Body of pancreas (tissue), 4 donors: ENCODE measurements around the gene PRPH. TPM values are rescaled to one million over a fixed set of nuclear protein-coding genes. Genes with fewer than 3 reads are reported as not detected.
A peak's percentile ranks its signal among the peaks of the same experiment; 100 is the strongest.
"Not testable (repeated sequence)": the region's sequence is repeated elsewhere in the genome, so short reads cannot be mapped to it uniquely, and the experiment has no call there.

Experiments used
- ATAC-seq: fragments of 150-250 bp; one replicate; pipeline ENCODE4 v1.9.1; 2016
- DNase-seq, 4 donors: peaks; one replicate each; pipeline ENCODE4 v3.0.0-alpha.2; 2019
- H3K27ac ChIP-seq, 4 donors: fragments of 200-600 bp; sonication (generic); 1 replicate in 3 of 4; 2 replicates in 1 of 4; pipeline versions ENCODE4 v1.5.1 to v1.6.1; 2016 to 2019; ENCODE audit warnings: mild to moderate bottlenecking in 1 of 4, mixed read lengths in 1 of 4, moderate library complexity in 1 of 4
- H3K27me3 ChIP-seq, 2 donors: fragments of 200-600 bp; sonication (generic); one replicate each; pipeline ENCODE4 v1.6.0; 2016; ENCODE audit warnings: mild to moderate bottlenecking in 1 of 2
- H3K36me3 ChIP-seq, 2 donors: fragments of 200-600 bp; sonication (generic); replicated peaks in 1 of 2; 2 replicates each; pipeline ENCODE4 v1.5.1; 2016; ENCODE audit warnings: low read depth in 2 of 2; ENCODE audit not compliant: insufficient read depth in 1 of 2
- H3K4me1 ChIP-seq: fragments of 200-600 bp; sonication (generic); one replicate; pipeline ENCODE4 v1.6.0; 2016
- H3K4me3 ChIP-seq, 2 donors: fragments of 200-600 bp; sonication (generic); 1 replicate in 1 of 2; 2 replicates in 1 of 2; pipeline ENCODE4 v1.5.1; 2016 to 2019
- H3K9me3 ChIP-seq, 3 donors: fragments of 200-600 bp; sonication (generic); 1 replicate in 2 of 3; 2 replicates in 1 of 3; pipeline ENCODE4 v1.5.1; 2016
- POLR2A ChIP-seq, 3 donors: fragments of 450-650 bp; IDR thresholded peaks; one replicate each; pipeline ENCODE4 v1.6.1; 2016; ENCODE audit warnings: antibody characterized with exemption in 3 of 3, mild to moderate bottlenecking in 2 of 3
- WGBS, 2 donors: methylation state at CpG; one replicate each; pipeline ENCODE4 v1.1.5; 2017; 5-methylcytosine and 5-hydroxymethylcytosine counted together
- intact Hi-C: fragments of 100-400 bp; cut with DNase I; formaldehyde crosslinking; loops from one replicate; pipeline ENCODE4 v1.15.1; 2023
- total RNA-seq, 2 donors: library from RNA; depleted of rRNA; stranded (reverse); fragments of >200 nt; gene quantifications; one replicate each; pipeline ENCODE4 v1.1.0, GENCODE V29; 2016
- TF ChIP-seq, protein P1 (sequence below), 7 experiments: fragments of 450-650 bp in 4 of 7; fragments of 200-600 bp in 3 of 7; sonication (generic) in 3 of 7; IDR thresholded peaks; one replicate each; pipeline ENCODE4 v1.5.1; 2016 to 2019; ENCODE audit warnings: antibody characterized with exemption in 7 of 7

Gene PRPH
- total RNA-seq, result 1 to 10 TPM in 1 of 2 donors, not detected in 1; 9.6 TPM

DNA sequence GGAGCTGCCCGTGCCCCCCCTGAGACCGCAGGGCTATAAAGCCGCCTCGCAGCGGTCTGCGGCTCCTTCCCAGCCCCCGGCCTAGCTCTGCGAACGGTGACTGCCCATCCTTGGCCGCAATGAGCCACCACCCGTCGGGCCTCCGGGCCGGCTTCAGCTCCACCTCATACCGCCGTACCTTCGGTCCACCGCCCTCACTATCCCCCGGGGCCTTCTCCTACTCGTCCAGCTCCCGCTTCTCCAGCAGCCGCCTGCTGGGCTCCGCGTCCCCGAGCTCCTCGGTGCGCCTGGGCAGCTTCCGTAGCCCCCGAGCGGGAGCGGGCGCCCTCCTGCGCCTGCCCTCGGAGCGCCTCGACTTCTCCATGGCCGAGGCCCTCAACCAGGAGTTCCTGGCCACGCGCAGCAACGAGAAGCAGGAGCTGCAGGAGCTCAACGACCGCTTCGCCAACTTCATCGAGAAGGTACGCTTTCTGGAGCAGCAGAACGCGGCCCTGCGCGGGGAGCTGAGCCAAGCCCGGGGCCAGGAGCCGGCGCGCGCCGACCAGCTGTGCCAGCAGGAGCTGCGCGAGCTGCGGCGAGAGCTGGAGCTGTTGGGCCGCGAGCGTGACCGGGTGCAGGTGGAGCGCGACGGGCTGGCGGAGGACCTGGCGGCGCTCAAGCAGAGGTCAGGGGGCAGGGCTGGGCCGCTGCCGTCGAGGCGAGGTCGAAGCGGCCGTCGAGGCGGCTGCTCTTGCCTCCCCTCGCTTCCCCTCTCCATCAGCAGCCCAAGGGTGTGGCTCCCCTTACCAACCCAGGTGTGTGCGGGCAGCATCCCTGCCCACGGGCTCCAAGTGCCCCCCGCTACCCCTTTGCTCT is at the start of gene PRPH:
TSS of gene PRPH (plus strand) at position 66 of the 855 bp plus-strand sequence. CDS start at position 120, 54 bp downstream.
- H3K27ac ChIP-seq, result no peak within 1 kb of the TSS
- peaks cover 3 to 16% of the 10 kb centered on the region in 2 donors for H3K27me3 ChIP-seq

DNA sequence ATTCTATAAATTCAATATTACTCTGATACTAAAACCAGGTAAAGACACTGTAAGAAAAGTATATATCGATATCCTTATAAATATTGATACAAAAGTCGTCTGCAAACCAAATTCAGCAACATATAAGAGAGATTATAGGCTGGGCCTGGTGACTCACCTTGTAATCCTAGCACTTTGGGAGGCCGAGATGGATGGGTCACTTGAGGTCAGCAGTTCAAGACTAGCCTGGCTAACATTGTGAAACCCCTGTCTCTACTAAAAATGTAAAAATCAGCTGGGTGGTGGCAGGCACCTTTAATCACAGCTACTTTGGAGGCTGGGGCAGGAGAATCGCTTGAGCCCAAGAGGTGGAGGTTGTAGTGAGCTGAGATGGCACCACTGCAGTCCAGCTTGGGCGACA is 43.6 kb upstream of the PRPH start:
- no peak for ATAC-seq
- intact Hi-C loops, result no loop called here
- no peak for TF ChIP-seq POLR2A (IDR thresholded peaks at IDR 0.05)
- TF ChIP-seq, protein P1, sequence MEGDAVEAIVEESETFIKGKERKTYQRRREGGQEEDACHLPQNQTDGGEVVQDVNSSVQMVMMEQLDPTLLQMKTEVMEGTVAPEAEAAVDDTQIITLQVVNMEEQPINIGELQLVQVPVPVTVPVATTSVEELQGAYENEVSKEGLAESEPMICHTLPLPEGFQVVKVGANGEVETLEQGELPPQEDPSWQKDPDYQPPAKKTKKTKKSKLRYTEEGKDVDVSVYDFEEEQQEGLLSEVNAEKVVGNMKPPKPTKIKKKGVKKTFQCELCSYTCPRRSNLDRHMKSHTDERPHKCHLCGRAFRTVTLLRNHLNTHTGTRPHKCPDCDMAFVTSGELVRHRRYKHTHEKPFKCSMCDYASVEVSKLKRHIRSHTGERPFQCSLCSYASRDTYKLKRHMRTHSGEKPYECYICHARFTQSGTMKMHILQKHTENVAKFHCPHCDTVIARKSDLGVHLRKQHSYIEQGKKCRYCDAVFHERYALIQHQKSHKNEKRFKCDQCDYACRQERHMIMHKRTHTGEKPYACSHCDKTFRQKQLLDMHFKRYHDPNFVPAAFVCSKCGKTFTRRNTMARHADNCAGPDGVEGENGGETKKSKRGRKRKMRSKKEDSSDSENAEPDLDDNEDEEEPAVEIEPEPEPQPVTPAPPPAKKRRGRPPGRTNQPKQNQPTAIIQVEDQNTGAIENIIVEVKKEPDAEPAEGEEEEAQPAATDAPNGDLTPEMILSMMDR (IDR thresholded peaks at IDR 0.05), result no peak
- Histone ChIP-seq H3K36me3 (no peaks in the 10 kb centered on the region), H3K4me1 (no peaks in the 10 kb centered on the region), H3K27me3 (no peaks in the 10 kb centered on the region), H3K27ac (no peak overlapping the region), H3K9me3 (no peaks in the 10 kb centered on the region), H3K4me3 (no peak overlapping the region)
- 85 to 88% methylated on average over 5 of the region's 5 CpGs for WGBS, 2 donors
- no peak for DNase-seq

More for the DNA sequence above, at the start of gene PRPH:
- TF ChIP-seq, protein P1 (IDR thresholded peaks at IDR 0.05), result no peak
- no peak for TF ChIP-seq POLR2A (IDR thresholded peaks at IDR 0.05)
- H3K9me3 ChIP-seq, result no peaks in the 10 kb centered on the region
- H3K4me1 ChIP-seq, result peaks cover 26% of the 10 kb centered on the region
- no peak within 1 kb of the TSS for H3K4me3 ChIP-seq
- intact Hi-C loops, result no loop called here
- ATAC-seq, result peak; percentile 40
- no peaks in the 10 kb centered on the region for H3K36me3 ChIP-seq
- peak in 2 of 4 donors; percentile 34 to 37 for DNase-seq
- WGBS, 2 donors, result 12 to 53% methylated on average over 23 to 75 of the region's 82 CpGs

GRCh38 chr12:49253033-49253623 is 41.8 kb upstream of the PRPH start:
- intact Hi-C loops, result no loop called here
- DNase-seq, result no peak
- WGBS, 2 donors, result 80 to 85% methylated on average over 11 of the region's 11 CpGs

DNA sequence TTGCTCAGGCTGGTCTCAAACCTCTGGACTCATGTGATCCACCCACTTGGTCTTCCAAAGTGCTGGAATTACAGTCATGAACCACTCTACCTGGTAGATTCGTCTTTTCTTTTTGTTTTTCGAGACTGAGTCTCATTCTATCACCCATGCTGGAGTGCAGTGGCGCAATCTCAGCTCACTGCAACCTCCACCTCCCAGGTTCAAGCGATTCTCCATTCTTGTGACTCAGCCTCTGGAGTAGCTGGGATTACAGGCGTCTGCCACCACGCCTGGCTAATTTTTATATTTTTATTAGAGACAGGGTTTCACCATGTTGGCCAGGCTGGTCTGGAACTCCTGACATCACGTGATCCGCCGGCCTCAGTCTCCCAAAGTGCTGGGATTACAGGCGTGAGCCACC is 39.5 kb upstream of the PRPH start:
- ATAC-seq, H3K4me1 ChIP-seq, H3K4me3 ChIP-seq, H3K27ac ChIP-seq, intact Hi-C loops, H3K9me3 ChIP-seq, DNase-seq, H3K27me3 ChIP-seq, H3K36me3 ChIP-seq: not testable (repeated sequence)
- WGBS, 2 donors, result 94 to 95% methylated on average over 8 to 10 of the region's 10 CpGs

More at GRCh38 chr12:49253033-49253623, 41.8 kb upstream of the PRPH start:
- Histone ChIP-seq H3K4me1 (no peaks in the 10 kb centered on the region), H3K9me3 (no peaks in the 10 kb centered on the region), H3K36me3 (no peaks in the 10 kb centered on the region), H3K27me3 (no peaks in the 10 kb centered on the region), H3K4me3 (no peak overlapping the region), H3K27ac (no peak overlapping the region)
- no peak for ATAC-seq
- TF ChIP-seq, protein P1 (IDR thresholded peaks at IDR 0.05), result no peak
- TF ChIP-seq POLR2A (IDR thresholded peaks at IDR 0.05), result no peak

DNA sequence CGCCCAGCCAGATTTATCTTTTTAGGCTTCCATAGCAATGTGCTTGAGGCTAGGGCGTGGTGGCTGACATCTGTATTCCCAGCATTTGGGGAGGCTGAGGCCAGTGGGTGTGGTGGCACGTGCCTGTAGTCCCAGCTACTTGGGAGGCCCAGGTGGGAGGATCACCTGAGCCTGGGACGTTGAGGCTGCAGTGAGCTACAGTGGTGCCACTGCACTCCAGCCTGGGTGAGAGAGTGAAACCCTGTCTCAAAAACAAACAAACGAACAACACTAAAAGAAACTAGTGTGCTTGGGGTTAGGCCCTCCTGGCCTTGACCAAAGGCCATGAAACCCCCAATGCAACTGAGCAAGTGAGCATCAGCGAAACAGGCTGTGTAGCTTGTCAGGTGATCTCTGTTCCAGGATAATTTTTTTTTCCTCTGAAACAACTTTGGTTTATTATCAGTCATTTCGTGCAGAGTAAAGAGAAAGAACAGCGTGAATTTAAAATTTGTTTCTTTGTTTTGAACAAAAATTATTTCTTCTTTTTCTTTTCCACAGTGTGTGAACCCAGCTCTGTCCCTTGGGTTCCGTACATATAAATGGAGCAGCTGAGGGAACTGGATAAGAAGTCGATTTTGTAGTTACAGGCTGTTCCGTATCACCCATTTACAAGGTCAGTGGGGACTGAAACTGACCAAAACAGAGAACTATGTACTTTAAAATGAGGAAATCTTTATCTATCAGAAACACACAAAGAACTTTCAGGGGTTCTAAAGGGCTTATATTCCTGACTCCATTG is 38.9 kb upstream of the PRPH start:
- Histone ChIP-seq H3K36me3 (no peaks in the 10 kb centered on the region), H3K4me1 (no peaks in the 10 kb centered on the region), H3K27ac (no peak overlapping the region), H3K9me3 (no peaks in the 10 kb centered on the region), H3K4me3 (no peak overlapping the region), H3K27me3 (no peaks in the 10 kb centered on the region)
- ATAC-seq (no peak), DNase-seq (no peak)
- intact Hi-C loops, result no loop called here
- no peak for TF ChIP-seq POLR2A (IDR thresholded peaks at IDR 0.05)
- TF ChIP-seq, protein P1 (IDR thresholded peaks at IDR 0.05), result no peak
- WGBS, 2 donors, result 64 to 71% methylated on average over 8 to 11 of the region's 11 CpGs

GRCh38 chr12:49257508-49258184 is 37.3 kb upstream of the PRPH start:
- H3K36me3 ChIP-seq, DNase-seq, H3K27me3 ChIP-seq, ATAC-seq, H3K27ac ChIP-seq, H3K9me3 ChIP-seq, H3K4me3 ChIP-seq, intact Hi-C loops, H3K4me1 ChIP-seq: not testable (repeated sequence)
- WGBS, 2 donors, result 87 to 89% methylated on average over 10 of the region's 10 CpGs
